CD8-positive, alpha-beta memory T cell (primary cell): ENCODE results near the gene PUM1. TPM values are rescaled to one million over a fixed set of nuclear protein-coding genes. Genes with fewer than 3 reads are reported as not detected.
"Not testable (repeated sequence)": the region's sequence is repeated elsewhere in the genome, so short reads cannot be mapped to it uniquely, and the experiment has no call there.

Experiments used
- CTCF ChIA-PET: fragments of 350-600 bp; sonication (Branson Sonifier 250); formaldehyde crosslinking; loops from one replicate; lab custom pipeline; 2021; ENCODE audit warnings: antibody characterized with exemption; lab: Charles Lee
- POLR2A ChIA-PET: fragments of 350-600 bp; sonication (Branson Sonifier 250); formaldehyde crosslinking; loops from one replicate; lab custom pipeline; 2021; ENCODE audit warnings: antibody characterized with exemption; lab: Charles Lee
- DNase-seq, 5 donors: peaks; one replicate each; pipeline versions ENCODE4 v3.0.0 to v3.0.0-alpha.2; 2020 to 2022; ENCODE audit warnings: mixed read lengths in 1 of 5
- H3K27ac ChIP-seq: one replicate; pipeline ENCODE4 v1.7.0; 2013; ENCODE audit warnings: low read depth, mild to moderate bottlenecking, low read length, moderate library complexity
- H3K27me3 ChIP-seq: 2 replicates; pipeline ENCODE4 v1.7.0; 2013; ENCODE audit warnings: low read length, mild to moderate bottlenecking; ENCODE audit not compliant: insufficient read depth, poor library complexity, severe bottlenecking
- H3K36me3 ChIP-seq: 2 replicates; pipeline ENCODE4 v1.7.0; 2013; ENCODE audit warnings: mild to moderate bottlenecking, low read length, moderate library complexity; ENCODE audit not compliant: insufficient read depth
- H3K4me1 ChIP-seq: 2 replicates; pipeline ENCODE4 v1.7.0; 2013; ENCODE audit warnings: mild to moderate bottlenecking, low read length, moderate library complexity; ENCODE audit not compliant: insufficient read depth
- H3K4me3 ChIP-seq: 2 replicates; pipeline ENCODE4 v1.7.0; 2013; ENCODE audit warnings: mild to moderate bottlenecking, low read length
- H3K9me3 ChIP-seq: 2 replicates; pipeline ENCODE4 v1.7.0; 2013; ENCODE audit warnings: mild to moderate bottlenecking, low read length
- H3K27ac Mint-ChIP-seq, 8 donors: one replicate each; pipeline ENCODE4 v1.8.0; 2020 to 2021; ENCODE audit warnings: mixed read lengths in 8 of 8, mild to moderate bottlenecking in 6 of 8, inconsistent platforms in 3 of 8, moderate library complexity in 3 of 8
- H3K27me3 Mint-ChIP-seq, 2 donors: one replicate each; pipeline ENCODE4 v1.8.0; 2020 to 2021; ENCODE audit warnings: mixed read lengths in 2 of 2, mild to moderate bottlenecking in 1 of 2, moderate library complexity in 1 of 2
- H3K36me3 Mint-ChIP-seq, 3 donors: one replicate each; pipeline ENCODE4 v1.8.0; 2020 to 2021; ENCODE audit warnings: mixed read lengths in 3 of 3, inconsistent platforms in 1 of 3, mild to moderate bottlenecking in 1 of 3
- H3K4me1 Mint-ChIP-seq, 3 donors: one replicate each; pipeline ENCODE4 v1.8.0; 2020 to 2021; ENCODE audit warnings: mixed read lengths in 3 of 3, inconsistent platforms in 1 of 3, mild to moderate bottlenecking in 1 of 3
- H3K4me3 Mint-ChIP-seq, 7 donors: one replicate each; pipeline ENCODE4 v1.8.0; 2020 to 2021; ENCODE audit warnings: mixed read lengths in 7 of 7, mild to moderate bottlenecking in 6 of 7, moderate library complexity in 4 of 7, inconsistent platforms in 2 of 7
- H3K9me3 Mint-ChIP-seq, 5 donors: one replicate each; pipeline ENCODE4 v1.8.0; 2020 to 2022; ENCODE audit warnings: mixed read lengths in 5 of 5, mild to moderate bottlenecking in 3 of 5, moderate library complexity in 2 of 5, inconsistent platforms in 1 of 5
- polyA plus RNA-seq: library from polyadenylated mRNA; unstranded; fragments of 300-500 nt; fragmentation: Illumina TruSeq; gene quantifications from one replicate; pipeline ENCODE4 v1.2.3, GENCODE V29; 2021
- total RNA-seq, 2 experiments: library from RNA; stranded (reverse); gene quantifications; one replicate each; pipeline ENCODE4 v1.2.3, GENCODE V29; 2021

The PUM1 gene
- total and polyA plus RNA-seq, 3 experiments from 2014 or later: 99.8 to 127 (median 113) TPM

- Mint-ChIP-seq H3K27ac (no peak overlapping the region), H3K9me3 (no peaks in the 10 kb centered on the region), H3K36me3 (no peaks in the 10 kb centered on the region), H3K4me3 (no peak overlapping the region), H3K4me1 (no peaks in the 10 kb centered on the region), H3K27me3 (no peaks in the 10 kb centered on the region)
- Histone ChIP-seq H3K27me3 (no peaks in the 10 kb centered on the region), H3K27ac (no peak overlapping the region), H3K9me3 (no peaks in the 10 kb centered on the region), H3K36me3 (no peaks in the 10 kb centered on the region), H3K4me1 (no peaks in the 10 kb centered on the region), H3K4me3 (no peak overlapping the region)
- DNase-seq: no peak
- ChIA-PET POLR2A (no interaction called here), CTCF (no interaction called here)
These were observed 37.0 kb upstream of the PUM1 start for GRCh38 chr1:31102501-31102950.

GRCh38 chr1:31101147-31101502 lies 35.6 kb upstream of the PUM1 start:
- no peaks in the 10 kb centered on the region for H3K9me3 ChIP-seq
- peak overlapping the region; percentile 68 for H3K27ac ChIP-seq
- Mint-ChIP-seq H3K36me3 (no peaks in the 10 kb centered on the region), H3K27me3 (no peaks in the 10 kb centered on the region), H3K4me1 (no peaks in the 10 kb centered on the region), H3K27ac (no peak overlapping the region), H3K9me3 (no peaks in the 10 kb centered on the region), H3K4me3 (no peak overlapping the region)
- ChIA-PET POLR2A (no interaction called here), CTCF (no interaction called here)
- H3K4me1 ChIP-seq: no peaks in the 10 kb centered on the region
- H3K36me3 ChIP-seq: no peaks in the 10 kb centered on the region
- no peak for DNase-seq
- no peaks in the 10 kb centered on the region for H3K27me3 ChIP-seq
- H3K4me3 ChIP-seq: no peak overlapping the region

DNA sequence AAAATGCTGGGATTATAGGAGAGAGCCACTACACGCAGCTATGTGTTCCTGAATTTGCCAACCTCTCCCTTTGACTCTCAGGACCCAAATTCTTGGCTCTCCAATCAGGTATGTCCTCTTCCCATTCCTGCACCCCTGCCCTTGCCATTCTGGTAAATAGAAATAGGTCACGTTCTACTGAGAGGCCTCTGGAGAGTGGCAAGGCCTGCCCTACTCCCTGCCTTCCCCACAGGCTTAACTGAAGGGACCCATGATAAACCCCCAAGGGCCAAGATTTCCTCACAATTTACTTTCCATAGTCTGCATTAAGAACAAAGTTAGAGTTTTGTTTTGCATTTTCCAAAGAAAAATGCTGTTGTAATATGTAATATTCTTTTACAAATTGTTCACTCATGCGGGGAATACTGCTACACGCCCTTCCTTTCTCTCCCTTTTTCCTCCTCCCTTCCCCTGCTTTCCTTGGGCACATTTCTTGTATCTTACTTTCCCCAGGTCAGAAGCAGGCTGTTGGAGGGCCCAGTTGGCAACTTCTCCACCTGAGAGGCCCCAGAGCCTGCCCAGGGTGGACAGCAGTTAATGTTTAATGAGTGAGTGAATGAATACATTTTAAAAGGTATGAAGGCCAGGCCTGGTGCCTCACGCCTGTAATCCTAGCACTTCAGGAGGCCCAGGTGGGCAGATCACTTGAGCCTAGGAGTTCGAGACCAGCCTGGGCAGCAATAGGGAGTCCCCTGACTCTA lies 33.9 kb upstream of the PUM1 start:
- no peaks in the 10 kb centered on the region for H3K9me3 Mint-ChIP-seq
- H3K4me1 Mint-ChIP-seq: no peaks in the 10 kb centered on the region
- no peak overlapping the region for H3K4me3 ChIP-seq
- no peaks in the 10 kb centered on the region for H3K36me3 Mint-ChIP-seq
- H3K36me3 ChIP-seq: no peaks in the 10 kb centered on the region
- POLR2A ChIA-PET: no interaction called here
- no peak overlapping the region for H3K4me3 Mint-ChIP-seq
- H3K9me3 ChIP-seq: no peaks in the 10 kb centered on the region
- no peak overlapping the region for H3K27ac Mint-ChIP-seq
- no peaks in the 10 kb centered on the region for H3K27me3 ChIP-seq
- no peaks in the 10 kb centered on the region for H3K27me3 Mint-ChIP-seq
- CTCF ChIA-PET: no interaction called here
- no peak for DNase-seq
- H3K4me1 ChIP-seq: no peaks in the 10 kb centered on the region
- no peak overlapping the region for H3K27ac ChIP-seq

DNA sequence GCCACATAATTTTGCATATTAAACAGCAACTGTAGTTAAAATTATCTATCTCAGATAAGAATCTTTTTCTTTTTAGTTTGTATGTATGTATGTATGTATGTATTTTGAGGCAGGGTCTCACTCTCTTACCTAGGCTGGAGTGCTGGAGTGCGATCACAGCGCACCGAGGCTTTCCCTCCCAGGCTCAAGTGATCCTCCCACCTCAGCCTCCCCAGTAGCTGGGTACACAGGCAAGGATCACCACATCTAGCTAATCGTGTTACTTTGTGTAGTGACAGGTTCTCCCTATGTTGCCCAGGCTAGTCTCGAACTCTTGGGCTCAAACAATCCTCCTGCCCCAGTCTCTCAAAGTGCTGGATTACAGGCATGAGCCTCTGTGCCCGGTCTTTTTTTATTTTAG lies 30.5 kb upstream of the PUM1 start:
- Mint-ChIP-seq H3K27me3 (no peaks in the 10 kb centered on the region), H3K4me1 (no peaks in the 10 kb centered on the region), H3K9me3 (no peaks in the 10 kb centered on the region), H3K27ac (no peak overlapping the region), H3K4me3 (no peak overlapping the region), H3K36me3 (no peaks in the 10 kb centered on the region)
- CTCF ChIA-PET: no interaction called here
- Histone ChIP-seq H3K27me3 (no peaks in the 10 kb centered on the region), H3K9me3 (no peaks in the 10 kb centered on the region), H3K4me3 (no peak overlapping the region), H3K36me3 (no peaks in the 10 kb centered on the region), H3K4me1 (no peaks in the 10 kb centered on the region), H3K27ac (no peak overlapping the region)
- POLR2A ChIA-PET: no interaction called here
- DNase-seq: no peak

- H3K9me3 ChIP-seq: no peaks in the 10 kb centered on the region
- no peak overlapping the region for H3K27ac Mint-ChIP-seq
- CTCF ChIA-PET: no interaction called here
- H3K36me3 ChIP-seq: no peaks in the 10 kb centered on the region
- no peaks in the 10 kb centered on the region for H3K4me1 Mint-ChIP-seq
- H3K27ac ChIP-seq: no peak overlapping the region
- H3K4me3 ChIP-seq: no peak overlapping the region
- POLR2A ChIA-PET: no interaction called here
- H3K27me3 ChIP-seq: no peaks in the 10 kb centered on the region
- H3K36me3 Mint-ChIP-seq: no peaks in the 10 kb centered on the region
- DNase-seq: no peak
- no peak overlapping the region for H3K4me3 Mint-ChIP-seq
- H3K4me1 ChIP-seq: no peaks in the 10 kb centered on the region
- H3K9me3 Mint-ChIP-seq: no peaks in the 10 kb centered on the region
- H3K27me3 Mint-ChIP-seq: no peaks in the 10 kb centered on the region
These were observed 29.9 kb upstream of the PUM1 start for GRCh38 chr1:31095298-31095981.

DNA sequence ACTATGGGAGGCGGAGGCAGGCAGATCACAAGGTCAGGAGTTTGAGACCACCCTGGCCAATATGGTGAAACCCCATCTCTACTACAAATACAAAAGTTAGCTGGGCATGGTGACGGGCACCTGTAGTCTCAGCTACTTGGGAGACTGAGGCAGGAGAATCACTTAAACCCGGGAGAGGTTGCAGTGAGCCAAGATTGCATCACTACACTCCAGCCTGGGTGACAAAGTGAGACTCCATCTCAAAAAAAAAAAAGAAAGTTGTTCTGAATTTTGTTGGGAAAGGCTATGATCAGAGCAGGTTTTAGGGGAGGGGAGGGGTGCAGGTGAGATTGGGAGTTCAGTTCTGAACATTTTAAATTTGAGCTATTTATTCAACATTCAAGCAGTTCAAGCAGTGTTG lies 22.6 kb upstream of the PUM1 start:
- H3K4me1 Mint-ChIP-seq, H3K4me3 ChIP-seq, H3K9me3 ChIP-seq, H3K36me3 ChIP-seq, H3K27ac Mint-ChIP-seq, H3K4me1 ChIP-seq, H3K27me3 Mint-ChIP-seq, H3K36me3 Mint-ChIP-seq, DNase-seq, H3K27me3 ChIP-seq, H3K4me3 Mint-ChIP-seq, H3K27ac ChIP-seq, POLR2A ChIA-PET, CTCF ChIA-PET, H3K9me3 Mint-ChIP-seq: not testable (repeated sequence)

- H3K27ac ChIP-seq: no peak overlapping the region
- H3K36me3 ChIP-seq: no peaks in the 10 kb centered on the region
- no peaks in the 10 kb centered on the region for H3K9me3 ChIP-seq
- Mint-ChIP-seq H3K36me3 (no peaks in the 10 kb centered on the region), H3K27ac (peak overlapping the region in 1 of 8 donors; percentile 65), H3K9me3 (no peaks in the 10 kb centered on the region), H3K4me1 (no peaks in the 10 kb centered on the region), H3K27me3 (no peaks in the 10 kb centered on the region), H3K4me3 (no peak overlapping the region)
- H3K27me3 ChIP-seq: no peaks in the 10 kb centered on the region
- no peak overlapping the region for H3K4me3 ChIP-seq
- DNase-seq: no peak
- ChIA-PET POLR2A (no interaction called here), CTCF (no interaction called here)
- H3K4me1 ChIP-seq: no peaks in the 10 kb centered on the region
These were observed 19.5 kb upstream of the PUM1 start for GRCh38 chr1:31084782-31085569.

GRCh38 chr1:31082385-31082784 lies 16.9 kb upstream of the PUM1 start:
- Histone ChIP-seq H3K4me1 (no peaks in the 10 kb centered on the region), H3K27ac (no peak overlapping the region), H3K4me3 (no peak overlapping the region), H3K27me3 (no peaks in the 10 kb centered on the region), H3K36me3 (no peaks in the 10 kb centered on the region), H3K9me3 (no peaks in the 10 kb centered on the region)
- no peaks in the 10 kb centered on the region for H3K9me3 Mint-ChIP-seq
- H3K27ac Mint-ChIP-seq: no peak overlapping the region
- H3K4me1 Mint-ChIP-seq: no peaks in the 10 kb centered on the region
- no peaks in the 10 kb centered on the region for H3K27me3 Mint-ChIP-seq
- ChIA-PET CTCF (no interaction called here), POLR2A (no interaction called here)
- no peak overlapping the region for H3K4me3 Mint-ChIP-seq
- no peaks in the 10 kb centered on the region for H3K36me3 Mint-ChIP-seq
- no peak for DNase-seq
